Thyroid gland (tissue), 4 donors: ENCODE measurements around the gene UBE2QL1. TPM values are rescaled to one million over a fixed set of nuclear protein-coding genes. Genes with fewer than 3 reads are reported as not detected.

Experiments
- DNase-seq, 2 donors: peaks; one replicate each; pipeline ENCODE4 v3.0.0-alpha.2; 2019
- H3K27ac ChIP-seq, 3 donors: fragments of 200-600 bp; sonication (generic); 1 replicate in 2 of 3; 2 replicates in 1 of 3; pipeline ENCODE4 v1.5.1; 2016 to 2019; ENCODE audit warnings: mild to moderate bottlenecking in 1 of 3, moderate library complexity in 1 of 3
- H3K27me3 ChIP-seq: fragments of 200-600 bp; sonication (generic); one replicate; pipeline ENCODE4 v1.5.1; 2019
- H3K36me3 ChIP-seq, 2 donors: fragments of 200-600 bp; sonication (generic); one replicate each; pipeline ENCODE4 v1.5.1; 2016 to 2019
- H3K4me1 ChIP-seq, 2 donors: fragments of 200-600 bp; sonication (generic); one replicate each; pipeline ENCODE4 v1.5.1; 2017 to 2019
- H3K4me3 ChIP-seq, 3 donors: fragments of 200-600 bp; sonication (generic); replicated peaks in 1 of 3; 1 replicate in 2 of 3; 2 replicates in 1 of 3; pipeline ENCODE4 v1.5.1; 2016; ENCODE audit warnings: mild to moderate bottlenecking in 1 of 3
- H3K9me3 ChIP-seq: fragments of 200-600 bp; sonication (generic); one replicate; pipeline ENCODE4 v1.5.1; 2017
- POLR2A ChIP-seq, 2 donors: fragments of 450-650 bp; IDR thresholded peaks; one replicate each; pipeline ENCODE4 v1.6.1; 2017; ENCODE audit warnings: antibody characterized with exemption in 2 of 2, mild to moderate bottlenecking in 2 of 2, moderate library complexity in 1 of 2
- WGBS, 2 donors: methylation state at CpG; one replicate each; pipeline ENCODE4 v1.1.5; 2017; 5-methylcytosine and 5-hydroxymethylcytosine counted together
- intact Hi-C: fragments of 100-400 bp; cut with DNase I; formaldehyde crosslinking; loops from one replicate; pipeline ENCODE4 v1.15.1; 2023
- total RNA-seq, 4 donors: library from RNA; depleted of rRNA; stranded (reverse); fragments of >200 nt; gene quantifications; one replicate each; pipeline ENCODE4 v1.2.3, GENCODE V29; 2016
- TF ChIP-seq, protein P1 (sequence below), 6 experiments: fragments of 200-600 bp in 3 of 6; fragments of 450-650 bp in 3 of 6; sonication (generic) in 3 of 6; IDR thresholded peaks; one replicate each; pipeline ENCODE4 v1.5.1; 2016 to 2019; ENCODE audit warnings: antibody characterized with exemption in 6 of 6, mild to moderate bottlenecking in 2 of 6, inconsistent platforms in 1 of 6, moderate library complexity in 1 of 6

The UBE2QL1 gene
- total RNA-seq, 4 donors from 2014 or later = 2.0 to 4.0 (median 2.6) TPM

DNA sequence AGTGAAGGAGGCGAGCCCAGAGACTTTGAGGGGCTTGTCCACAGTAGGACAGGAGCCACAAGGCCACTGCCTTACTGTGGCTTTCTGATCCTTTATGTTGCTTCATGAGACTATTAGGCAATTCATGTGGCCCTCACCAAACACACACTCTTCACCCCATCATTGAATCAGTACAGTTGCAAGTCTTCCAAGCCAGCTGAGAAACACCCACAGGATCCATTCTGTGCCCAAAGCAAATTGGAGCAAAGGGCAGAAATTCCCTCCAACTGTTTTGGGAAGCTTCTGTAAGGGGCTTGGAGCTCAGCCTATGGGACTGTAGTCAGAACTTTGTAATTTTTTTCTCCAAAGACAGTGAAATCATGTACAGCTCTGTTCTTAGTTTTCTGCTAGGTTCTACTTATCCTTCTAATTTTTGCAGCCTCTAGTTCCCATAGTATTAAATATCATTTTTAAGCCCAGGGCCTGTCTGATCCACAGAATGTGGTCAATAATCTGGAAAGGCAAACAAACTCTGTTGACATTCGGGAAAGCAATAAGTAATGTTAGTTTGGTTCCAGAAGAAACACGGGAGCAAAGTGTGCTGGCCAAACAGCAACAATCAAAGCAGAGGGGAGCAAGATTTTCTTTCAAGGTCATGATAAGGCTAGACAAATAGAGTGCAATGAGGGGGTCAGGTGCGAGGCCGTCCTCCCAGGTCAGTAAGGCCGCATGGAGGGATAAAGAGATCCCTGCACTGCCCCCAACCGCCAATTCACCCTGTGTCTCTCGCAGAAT is 47.0 kb downstream of the UBE2QL1 start:
- no peak for DNase-seq
- TF ChIP-seq POLR2A (IDR thresholded peaks at IDR 0.05) = no peak
- TF ChIP-seq, protein P1, sequence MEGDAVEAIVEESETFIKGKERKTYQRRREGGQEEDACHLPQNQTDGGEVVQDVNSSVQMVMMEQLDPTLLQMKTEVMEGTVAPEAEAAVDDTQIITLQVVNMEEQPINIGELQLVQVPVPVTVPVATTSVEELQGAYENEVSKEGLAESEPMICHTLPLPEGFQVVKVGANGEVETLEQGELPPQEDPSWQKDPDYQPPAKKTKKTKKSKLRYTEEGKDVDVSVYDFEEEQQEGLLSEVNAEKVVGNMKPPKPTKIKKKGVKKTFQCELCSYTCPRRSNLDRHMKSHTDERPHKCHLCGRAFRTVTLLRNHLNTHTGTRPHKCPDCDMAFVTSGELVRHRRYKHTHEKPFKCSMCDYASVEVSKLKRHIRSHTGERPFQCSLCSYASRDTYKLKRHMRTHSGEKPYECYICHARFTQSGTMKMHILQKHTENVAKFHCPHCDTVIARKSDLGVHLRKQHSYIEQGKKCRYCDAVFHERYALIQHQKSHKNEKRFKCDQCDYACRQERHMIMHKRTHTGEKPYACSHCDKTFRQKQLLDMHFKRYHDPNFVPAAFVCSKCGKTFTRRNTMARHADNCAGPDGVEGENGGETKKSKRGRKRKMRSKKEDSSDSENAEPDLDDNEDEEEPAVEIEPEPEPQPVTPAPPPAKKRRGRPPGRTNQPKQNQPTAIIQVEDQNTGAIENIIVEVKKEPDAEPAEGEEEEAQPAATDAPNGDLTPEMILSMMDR (IDR thresholded peaks at IDR 0.05) = no peak
- Histone ChIP-seq H3K9me3 (no peaks in the 10 kb centered on the region), H3K36me3 (no peaks in the 10 kb centered on the region), H3K4me1 (peaks cover 0 to 8% of the 10 kb centered on the region in 2 donors), H3K4me3 (no peak overlapping the region), H3K27me3 (no peaks in the 10 kb centered on the region), H3K27ac (no peak overlapping the region)
- 73 to 74% methylated on average over 8 of the region's 8 CpGs for WGBS, 2 donors
- intact Hi-C loops = no loop called here

DNA sequence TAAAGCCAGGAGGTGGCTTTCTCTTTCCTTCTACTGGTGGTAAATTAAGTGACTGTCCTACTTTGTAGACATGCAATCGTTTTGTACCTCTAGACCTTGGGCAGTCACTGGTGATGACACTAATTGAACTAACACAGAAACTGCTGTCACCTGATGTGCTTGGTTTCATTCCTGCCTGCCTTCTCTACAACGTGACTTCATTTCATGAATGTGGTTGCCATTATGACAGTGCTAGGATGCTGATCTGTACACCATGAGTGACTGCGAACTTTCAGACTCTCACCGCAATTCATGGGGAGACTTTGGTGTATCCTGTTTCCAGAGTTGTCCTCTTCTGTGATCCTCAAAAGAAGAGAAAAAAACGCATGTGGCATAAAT is 47.5 kb downstream of the UBE2QL1 start:
- no peak for DNase-seq
- Histone ChIP-seq H3K9me3 (no peaks in the 10 kb centered on the region), H3K4me3 (no peak overlapping the region), H3K27ac (no peak overlapping the region), H3K27me3 (no peaks in the 10 kb centered on the region), H3K36me3 (no peaks in the 10 kb centered on the region), H3K4me1 (peaks cover 0 to 8% of the 10 kb centered on the region in 2 donors)
- intact Hi-C loops = no loop called here
- TF ChIP-seq, protein P1 (IDR thresholded peaks at IDR 0.05) = no peak
- no peak for TF ChIP-seq POLR2A (IDR thresholded peaks at IDR 0.05)
- 82 to 84% methylated on average over 5 of the region's 5 CpGs for WGBS, 2 donors

DNA sequence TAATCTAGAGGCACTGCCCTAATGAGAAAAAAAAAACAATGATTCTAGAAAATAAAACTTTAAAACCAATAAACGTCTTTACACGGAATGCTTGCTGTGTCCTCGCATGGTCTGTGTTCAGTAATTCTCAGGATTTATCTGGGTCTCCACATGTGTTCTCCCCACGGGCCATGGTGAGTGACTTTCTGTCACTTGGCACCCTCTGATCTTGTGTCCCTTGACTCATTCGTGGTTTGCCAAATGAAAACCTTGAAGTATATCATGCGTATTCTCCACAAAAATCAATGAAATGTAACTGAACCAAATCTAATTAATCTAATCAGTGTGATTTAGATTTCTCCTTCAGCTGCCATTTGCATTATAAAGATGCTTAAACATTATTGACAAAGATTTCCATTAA is 48.0 kb downstream of the UBE2QL1 start:
- DNase-seq = no peak
- Histone ChIP-seq H3K27ac (no peak overlapping the region), H3K36me3 (no peaks in the 10 kb centered on the region), H3K4me3 (no peak overlapping the region), H3K27me3 (no peaks in the 10 kb centered on the region), H3K9me3 (no peaks in the 10 kb centered on the region), H3K4me1 (peaks cover 0 to 8% of the 10 kb centered on the region in 2 donors)
- WGBS, 2 donors = 89 to 91% methylated on average over 6 of the region's 6 CpGs
- TF ChIP-seq, protein P1 (IDR thresholded peaks at IDR 0.05) = no peak
- TF ChIP-seq POLR2A (IDR thresholded peaks at IDR 0.05) = no peak
- intact Hi-C loops = no loop called here

DNA sequence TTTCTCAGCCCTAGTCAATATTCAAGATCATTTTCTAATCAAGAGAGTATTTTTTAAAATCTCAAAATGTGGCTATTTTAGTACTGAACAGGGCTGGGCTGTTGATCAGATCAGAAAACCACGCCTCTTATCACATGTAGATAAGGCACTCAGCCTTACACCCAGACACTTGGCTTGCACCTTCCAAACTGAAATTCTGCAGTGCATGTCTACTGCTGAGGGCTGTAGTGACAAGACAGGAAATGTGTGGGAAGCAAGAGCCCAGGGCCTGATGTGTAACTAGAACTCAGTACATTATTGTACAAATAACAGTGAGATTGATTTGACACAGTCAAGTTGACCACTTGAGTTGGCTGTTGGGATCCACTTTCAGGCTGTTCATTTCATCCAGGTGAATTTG is 48.6 kb downstream of the UBE2QL1 start:
- Histone ChIP-seq H3K4me3 (no peak overlapping the region), H3K36me3 (no peaks in the 10 kb centered on the region), H3K9me3 (no peaks in the 10 kb centered on the region), H3K27ac (no peak overlapping the region), H3K27me3 (no peaks in the 10 kb centered on the region), H3K4me1 (peaks cover 0 to 8% of the 10 kb centered on the region in 2 donors)
- no peak for DNase-seq
- WGBS, 2 donors = 86 to 87% methylated on average over 1 of the region's 1 CpG
- no peak for TF ChIP-seq POLR2A (IDR thresholded peaks at IDR 0.05)
- TF ChIP-seq, protein P1 (IDR thresholded peaks at IDR 0.05) = no peak
- intact Hi-C loops = no loop called here

DNA sequence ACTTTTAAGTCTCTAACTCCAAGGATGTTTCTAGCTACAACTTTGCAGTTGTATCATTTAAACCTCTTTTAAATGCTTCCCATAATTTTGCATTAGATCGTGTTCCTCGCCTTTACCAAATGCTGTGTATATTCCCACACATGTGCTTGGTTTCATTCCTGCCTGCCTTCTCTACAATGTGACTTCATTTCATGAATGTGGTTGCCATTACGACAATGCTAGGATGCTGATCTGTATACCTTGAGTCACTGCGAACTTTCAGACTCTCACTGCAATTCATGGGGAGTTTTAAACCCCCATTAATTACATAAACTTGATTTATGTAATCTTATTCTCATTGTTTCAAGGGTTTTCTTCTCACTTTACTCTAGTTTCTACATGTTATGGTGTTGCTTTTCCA is 50.3 kb downstream of the UBE2QL1 start:
- Histone ChIP-seq H3K27ac (no peak overlapping the region), H3K4me3 (no peak overlapping the region), H3K4me1 (peaks cover 0 to 8% of the 10 kb centered on the region in 2 donors), H3K9me3 (no peaks in the 10 kb centered on the region), H3K36me3 (no peaks in the 10 kb centered on the region), H3K27me3 (no peaks in the 10 kb centered on the region)
- TF ChIP-seq, protein P1 (IDR thresholded peaks at IDR 0.05) = no peak
- TF ChIP-seq POLR2A (IDR thresholded peaks at IDR 0.05) = no peak
- DNase-seq = no peak
- 89 to 91% methylated on average over 4 of the region's 4 CpGs for WGBS, 2 donors
- intact Hi-C loops = no loop called here
